Duodenal mucosa (tissue), 2 donors: Measurements from ENCODE around the gene ICE1.
"Not testable (repeated sequence)": the region's sequence is repeated elsewhere in the genome, so short reads cannot be mapped to it uniquely, and the experiment has no call there.

ENCODE experiments used
- H3K27ac ChIP-seq: one replicate; pipeline ENCODE4 v1.7.0; 2013; ENCODE audit warnings: low read depth, low read length
- H3K27me3 ChIP-seq, 2 donors: one replicate each; pipeline ENCODE4 v1.7.0; 2013; ENCODE audit warnings: low read length in 2 of 2, control low read depth in 1 of 2; ENCODE audit not compliant: insufficient read depth in 2 of 2, control insufficient read depth in 1 of 2
- H3K36me3 ChIP-seq, 2 donors: one replicate each; pipeline ENCODE4 v1.7.0; 2013; ENCODE audit warnings: low read length in 2 of 2, control low read depth in 1 of 2; ENCODE audit not compliant: insufficient read depth in 2 of 2, control insufficient read depth in 1 of 2
- H3K4me1 ChIP-seq, 2 donors: one replicate each; pipeline ENCODE4 v1.7.0; 2013; ENCODE audit warnings: low read length in 2 of 2, control low read depth in 1 of 2; ENCODE audit not compliant: insufficient read depth in 2 of 2, control insufficient read depth in 1 of 2
- H3K4me3 ChIP-seq, 2 donors: one replicate each; pipeline ENCODE4 v1.7.0; 2013; ENCODE audit warnings: low read length in 2 of 2, low read depth in 1 of 2
- H3K9ac ChIP-seq, 2 donors: one replicate each; pipeline ENCODE4 v1.7.0; 2013; ENCODE audit warnings: low read length in 2 of 2, low read depth in 1 of 2
- H3K9me3 ChIP-seq, 2 donors: one replicate each; pipeline ENCODE4 v1.7.0; 2013; ENCODE audit warnings: low read length in 2 of 2, control low read depth in 1 of 2; ENCODE audit not compliant: control insufficient read depth in 1 of 2

ICE1 gene

GRCh38 chr5:5384660-5385330 is 37.7 kb upstream of the ICE1 start:
- no peak overlapping the region for H3K4me3 ChIP-seq
- H3K36me3 ChIP-seq, result no peaks in the 10 kb centered on the region
- no peak overlapping the region for H3K9ac ChIP-seq
- H3K27ac ChIP-seq, result no peak overlapping the region
- no peaks in the 10 kb centered on the region for H3K27me3 ChIP-seq
- no peaks in the 10 kb centered on the region for H3K9me3 ChIP-seq
- no peaks in the 10 kb centered on the region for H3K4me1 ChIP-seq

- Histone ChIP-seq H3K36me3 (no peaks in the 10 kb centered on the region), H3K9me3 (no peaks in the 10 kb centered on the region), H3K9ac (no peak overlapping the region), H3K4me1 (no peaks in the 10 kb centered on the region), H3K4me3 (no peak overlapping the region), H3K27me3 (no peaks in the 10 kb centered on the region), H3K27ac (no peak overlapping the region)
These were observed 37.2 kb upstream of the ICE1 start for GRCh38 chr5:5385331-5385662.

- Histone ChIP-seq H3K9me3 (no peaks in the 10 kb centered on the region), H3K27me3 (no peaks in the 10 kb centered on the region), H3K9ac (no peak overlapping the region), H3K4me1 (no peaks in the 10 kb centered on the region), H3K27ac (no peak overlapping the region), H3K36me3 (no peaks in the 10 kb centered on the region), H3K4me3 (no peak overlapping the region)
These were observed 36.1 kb upstream of the ICE1 start for GRCh38 chr5:5386329-5386728.

- no peak overlapping the region for H3K9ac ChIP-seq
- no peaks in the 10 kb centered on the region for H3K27me3 ChIP-seq
- H3K9me3 ChIP-seq, result no peaks in the 10 kb centered on the region
- no peaks in the 10 kb centered on the region for H3K4me1 ChIP-seq
- H3K27ac ChIP-seq, result no peak overlapping the region
- H3K36me3 ChIP-seq, result no peaks in the 10 kb centered on the region
- H3K4me3 ChIP-seq, result no peak overlapping the region
These were observed 35.3 kb upstream of the ICE1 start for GRCh38 chr5:5387192-5387591.

GRCh38 chr5:5387777-5388176 is 34.7 kb upstream of the ICE1 start:
- H3K27me3 ChIP-seq, result no peaks in the 10 kb centered on the region

GRCh38 chr5:5390121-5390869 is 32.2 kb upstream of the ICE1 start:
- H3K9ac ChIP-seq, H3K27ac ChIP-seq, H3K4me3 ChIP-seq, H3K4me1 ChIP-seq, H3K9me3 ChIP-seq, H3K27me3 ChIP-seq, H3K36me3 ChIP-seq: not testable (repeated sequence)

More at GRCh38 chr5:5387777-5388176, 34.7 kb upstream of the ICE1 start:
- Histone ChIP-seq H3K9ac (no peak overlapping the region), H3K4me3 (no peak overlapping the region), H3K9me3 (no peaks in the 10 kb centered on the region), H3K36me3 (no peaks in the 10 kb centered on the region), H3K27ac (no peak overlapping the region), H3K4me1 (no peaks in the 10 kb centered on the region)

- H3K36me3 ChIP-seq, H3K9me3 ChIP-seq, H3K4me3 ChIP-seq, H3K4me1 ChIP-seq, H3K27me3 ChIP-seq, H3K9ac ChIP-seq, H3K27ac ChIP-seq: not testable (repeated sequence)
These were observed 30.0 kb upstream of the ICE1 start for GRCh38 chr5:5392504-5392903.

- H3K9me3 ChIP-seq, H3K4me1 ChIP-seq, H3K36me3 ChIP-seq, H3K9ac ChIP-seq, H3K27ac ChIP-seq, H3K4me3 ChIP-seq, H3K27me3 ChIP-seq: not testable (repeated sequence)
These were observed 28.0 kb upstream of the ICE1 start for GRCh38 chr5:5394384-5394986.

GRCh38 chr5:5395093-5395492 is 27.4 kb upstream of the ICE1 start:
- not testable (repeated sequence) for H3K9me3 ChIP-seq, H3K36me3 ChIP-seq, H3K27me3 ChIP-seq, H3K4me1 ChIP-seq, H3K27ac ChIP-seq, H3K9ac ChIP-seq, H3K4me3 ChIP-seq

- H3K4me1 ChIP-seq, result no peaks in the 10 kb centered on the region
- no peak overlapping the region for H3K9ac ChIP-seq
- H3K36me3 ChIP-seq, result no peaks in the 10 kb centered on the region
- H3K27ac ChIP-seq, result no peak overlapping the region
- H3K27me3 ChIP-seq, result no peaks in the 10 kb centered on the region
- no peaks in the 10 kb centered on the region for H3K9me3 ChIP-seq
- H3K4me3 ChIP-seq, result no peak overlapping the region
These were observed 24.4 kb upstream of the ICE1 start for GRCh38 chr5:5398071-5398470.
